IPS-20b (cell line): ENCODE measurements around the gene TLR4.

ENCODE experiments used
- H3K27ac ChIP-seq: one replicate; pipeline ENCODE4 v1.5.1; 2013; ENCODE audit warnings: low read length
- H3K27me3 ChIP-seq: 2 replicates; pipeline ENCODE4 v1.6.1; 2013; ENCODE audit warnings: mild to moderate bottlenecking, low read length, inconsistent platforms; ENCODE audit not compliant: insufficient read depth
- H3K36me3 ChIP-seq: 2 replicates; pipeline ENCODE4 v1.6.1; 2013; ENCODE audit warnings: low read depth, mild to moderate bottlenecking, inconsistent platforms, low read length, moderate library complexity; ENCODE audit not compliant: insufficient read depth
- H3K4me1 ChIP-seq: 2 replicates; pipeline ENCODE4 v1.6.1; 2013; ENCODE audit warnings: mild to moderate bottlenecking, control low read depth, inconsistent platforms, low read length, moderate library complexity; ENCODE audit not compliant: insufficient read depth
- H3K4me3 ChIP-seq: 2 replicates; pipeline ENCODE4 v1.5.1; 2013; ENCODE audit warnings: mild to moderate bottlenecking, low read length, inconsistent platforms
- H3K9ac ChIP-seq: 2 replicates; pipeline ENCODE4 v1.6.1; 2013; ENCODE audit warnings: low read depth, mild to moderate bottlenecking, inconsistent platforms, low read length, moderate library complexity
- H3K9me3 ChIP-seq: 2 replicates; pipeline ENCODE4 v1.6.1; 2013; ENCODE audit warnings: mild to moderate bottlenecking, low read depth, low read length, inconsistent platforms; ENCODE audit not compliant: insufficient read depth

Gene TLR4

DNA sequence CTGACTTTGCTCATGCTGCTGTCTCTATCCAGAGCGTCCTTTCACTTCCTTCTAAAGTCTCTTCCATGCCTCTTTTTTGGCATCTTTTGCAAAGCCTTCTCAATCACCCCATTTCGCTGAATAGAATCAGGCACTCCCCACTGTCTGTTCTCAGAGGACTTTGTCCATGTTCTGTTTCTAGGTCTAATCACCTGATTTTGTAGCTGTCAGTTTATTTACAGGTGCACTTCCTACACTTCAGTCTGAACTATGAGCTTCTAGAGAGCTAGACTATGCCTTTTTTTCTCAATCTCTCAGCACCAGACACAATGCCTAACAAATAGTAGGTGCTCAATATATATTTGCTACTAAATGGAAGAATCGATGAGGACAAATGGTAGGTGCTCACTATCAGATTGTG is 29.9 kb downstream of the TLR4 start:
- Histone ChIP-seq H3K4me3 (no peak overlapping the region), H3K9ac (no peak overlapping the region), H3K27me3 (no peaks in the 10 kb centered on the region), H3K9me3 (no peaks in the 10 kb centered on the region), H3K4me1 (no peaks in the 10 kb centered on the region), H3K27ac (no peak overlapping the region), H3K36me3 (no peaks in the 10 kb centered on the region)

DNA sequence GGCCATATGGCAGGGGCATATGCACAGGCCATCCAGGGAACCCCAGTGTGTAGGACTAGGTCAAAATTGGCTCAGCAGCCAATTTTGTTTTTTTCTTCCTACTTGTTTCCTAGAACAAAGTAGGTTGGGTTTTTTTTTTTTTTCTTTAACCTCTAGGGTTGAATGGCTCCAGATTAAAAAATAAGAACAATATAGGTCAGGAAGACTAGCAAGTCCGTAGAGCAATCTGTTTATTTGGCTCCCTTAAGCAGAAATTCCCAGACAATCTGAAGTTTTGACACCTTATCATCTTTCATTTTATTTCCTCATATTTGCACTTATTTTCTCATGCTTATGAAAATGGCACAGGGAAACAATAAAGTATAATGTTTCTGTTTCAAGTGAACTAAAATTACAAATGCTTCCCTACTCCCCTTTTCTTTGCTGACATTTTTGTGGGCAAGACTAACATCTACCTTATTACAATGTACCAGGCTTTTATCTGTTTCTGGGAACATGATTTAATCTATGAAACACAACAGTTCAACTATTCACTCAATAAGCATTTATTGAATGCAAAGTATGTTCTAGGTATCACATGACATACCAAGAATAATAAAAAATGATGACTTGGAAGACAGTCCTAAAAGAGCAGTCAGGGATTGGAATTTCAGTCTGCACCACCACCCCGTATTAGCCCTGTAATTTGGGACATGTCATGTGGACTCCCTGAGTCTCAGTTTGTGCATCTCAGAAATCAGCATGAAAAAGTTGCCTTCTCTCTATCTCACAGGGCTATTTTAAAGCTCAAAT is 30.5 kb downstream of the TLR4 start:
- H3K4me3 ChIP-seq: no peak overlapping the region
- no peak overlapping the region for H3K9ac ChIP-seq
- H3K27me3 ChIP-seq: no peaks in the 10 kb centered on the region
- 0 out of 2 replicates have a peak, but pooled peaks cover 3% of the 10 kb centered on the region for H3K4me1 ChIP-seq
- no peak overlapping the region for H3K27ac ChIP-seq
- no peaks in the 10 kb centered on the region for H3K36me3 ChIP-seq
- no peaks in the 10 kb centered on the region for H3K9me3 ChIP-seq

DNA sequence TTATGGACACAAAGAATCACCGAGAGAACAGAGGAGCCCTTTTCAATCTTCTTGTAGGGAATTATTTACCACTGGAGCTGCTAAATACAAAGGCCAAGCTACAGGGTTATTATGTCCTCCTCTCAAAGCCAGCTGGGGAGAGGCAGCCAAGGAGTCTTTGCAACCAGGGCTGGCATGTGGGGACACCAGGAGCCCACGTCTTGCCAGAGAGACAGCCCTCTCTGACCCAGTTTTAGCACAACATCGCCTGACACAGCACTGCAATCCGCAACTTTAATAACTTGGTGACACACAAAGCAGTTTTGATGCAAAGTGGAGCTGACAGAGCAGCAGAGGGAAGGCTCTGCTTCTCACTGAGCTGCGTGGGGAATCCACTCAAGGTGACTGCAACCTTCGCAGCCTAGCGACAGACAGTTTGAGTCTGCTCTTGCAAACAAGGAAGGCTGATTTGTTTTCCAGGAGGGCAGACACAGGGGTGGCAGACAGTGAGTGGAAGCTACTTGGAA is 33.6 kb downstream of the TLR4 start:
- Histone ChIP-seq H3K27ac (no peak overlapping the region), H3K36me3 (no peaks in the 10 kb centered on the region), H3K4me1 (0 out of 2 replicates have a peak, but pooled peaks cover 3% of the 10 kb centered on the region), H3K4me3 (no peak overlapping the region), H3K9me3 (no peaks in the 10 kb centered on the region), H3K27me3 (peaks cover 7% of the 10 kb centered on the region; the same call in 1 of the 2 replicates), H3K9ac (no peak overlapping the region)

DNA sequence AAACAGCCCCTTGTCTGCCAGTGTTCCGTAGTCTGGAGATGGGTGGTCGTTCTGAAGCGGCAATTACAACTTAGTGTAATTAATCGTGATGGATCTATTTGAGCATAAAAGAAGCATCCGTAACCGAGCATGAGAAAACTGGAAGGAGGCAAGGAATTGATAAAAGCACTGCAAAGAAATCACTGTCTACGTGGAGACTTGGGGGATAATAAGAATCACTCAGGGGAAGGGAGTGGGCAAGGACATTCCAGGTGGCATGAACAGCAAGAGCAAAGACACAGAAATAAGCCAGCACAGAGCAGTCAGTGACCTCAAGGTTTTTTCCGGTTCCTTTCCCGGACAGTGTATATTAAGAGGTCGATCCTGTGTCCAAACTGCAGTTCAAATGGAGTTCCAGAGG is 35.0 kb downstream of the TLR4 start:
- Histone ChIP-seq H3K9me3 (no peaks in the 10 kb centered on the region), H3K36me3 (no peaks in the 10 kb centered on the region), H3K4me3 (no peak overlapping the region), H3K27me3 (peaks cover 21% of the 10 kb centered on the region), H3K4me1 (0 out of 2 replicates have a peak, but pooled peaks cover 3% of the 10 kb centered on the region), H3K9ac (no peak overlapping the region), H3K27ac (no peak overlapping the region)

- H3K9ac ChIP-seq: no peak overlapping the region
- H3K9me3 ChIP-seq: no peaks in the 10 kb centered on the region
- no peak overlapping the region for H3K27ac ChIP-seq
- H3K27me3 ChIP-seq: peaks cover 27% of the 10 kb centered on the region
- no peak overlapping the region for H3K4me3 ChIP-seq
- no peaks in the 10 kb centered on the region for H3K36me3 ChIP-seq
- 0 out of 2 replicates have a peak, but pooled peaks cover 3% of the 10 kb centered on the region for H3K4me1 ChIP-seq
These were observed 35.6 kb downstream of the TLR4 start for GRCh38 chr9:117739624-117740347.

DNA sequence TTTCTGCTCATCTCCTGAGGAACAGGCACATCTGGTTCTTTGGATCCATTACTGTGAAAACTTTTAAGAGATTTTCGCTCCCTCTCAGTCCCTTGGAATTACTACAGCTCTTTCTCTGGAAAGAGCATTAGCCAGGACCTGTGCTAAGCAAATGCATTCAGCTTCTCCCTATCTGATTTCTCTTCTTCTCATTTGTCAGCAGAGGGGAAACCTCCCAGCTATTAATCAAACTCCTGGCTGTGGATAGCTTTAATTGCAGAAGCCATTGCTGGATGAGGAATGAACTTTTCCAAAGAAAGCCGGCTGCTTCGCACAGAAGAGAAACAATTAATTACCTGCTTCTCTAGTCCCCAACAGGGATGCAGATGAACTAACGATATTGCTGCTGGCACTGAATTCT is 37.9 kb downstream of the TLR4 start:
- Histone ChIP-seq H3K9ac (no peak overlapping the region), H3K36me3 (no peaks in the 10 kb centered on the region), H3K4me3 (no peak overlapping the region), H3K27me3 (peaks cover 42% of the 10 kb centered on the region), H3K4me1 (peaks cover 6% of the 10 kb centered on the region; the same call in 1 of the 2 replicates), H3K9me3 (no peaks in the 10 kb centered on the region), H3K27ac (no peak overlapping the region)

- Histone ChIP-seq H3K4me1 (peaks cover 6% of the 10 kb centered on the region; the same call in 1 of the 2 replicates), H3K27ac (no peak overlapping the region), H3K27me3 (peaks cover 42% of the 10 kb centered on the region), H3K4me3 (peak overlapping the region; percentile 63), H3K9ac (no peak overlapping the region), H3K36me3 (no peaks in the 10 kb centered on the region), H3K9me3 (no peaks in the 10 kb centered on the region)
These were observed 40.2 kb downstream of the TLR4 start for GRCh38 chr9:117744369-117744768.

DNA sequence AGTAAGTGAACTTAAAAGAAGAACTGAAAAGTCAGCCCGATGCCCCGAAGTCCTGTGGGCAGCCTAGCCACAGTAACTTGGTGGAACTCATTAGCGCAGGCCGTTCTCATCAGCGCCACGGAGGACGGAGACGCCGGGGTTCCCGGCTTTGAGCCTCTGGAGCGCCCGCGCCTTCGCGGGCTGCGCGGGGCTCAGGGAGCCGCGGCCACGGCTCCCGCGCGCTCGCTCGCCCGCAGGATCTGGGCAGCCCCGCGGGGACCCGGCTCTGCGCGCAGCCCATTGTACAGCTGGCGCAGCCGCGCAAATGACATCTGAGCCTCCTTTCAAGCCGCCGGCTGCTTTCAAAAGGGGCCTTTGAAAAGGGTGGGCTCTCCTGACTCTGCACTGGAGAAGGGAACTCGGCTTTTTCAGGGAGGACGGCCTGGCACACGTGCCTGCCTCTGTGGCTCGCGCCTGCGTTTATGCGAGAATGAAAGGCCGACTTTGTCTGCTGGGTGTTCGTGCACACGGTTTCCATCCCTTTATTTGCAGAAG is 40.7 kb downstream of the TLR4 start:
- Histone ChIP-seq H3K9ac (peak overlapping the region; percentile 20; the same call in 1 of the 2 replicates), H3K4me1 (peaks cover 3% of the 10 kb centered on the region; the same call in 1 of the 2 replicates), H3K27ac (no peak overlapping the region), H3K4me3 (peak overlapping the region; percentile 63), H3K9me3 (no peaks in the 10 kb centered on the region), H3K27me3 (peaks cover 42% of the 10 kb centered on the region), H3K36me3 (no peaks in the 10 kb centered on the region)

DNA sequence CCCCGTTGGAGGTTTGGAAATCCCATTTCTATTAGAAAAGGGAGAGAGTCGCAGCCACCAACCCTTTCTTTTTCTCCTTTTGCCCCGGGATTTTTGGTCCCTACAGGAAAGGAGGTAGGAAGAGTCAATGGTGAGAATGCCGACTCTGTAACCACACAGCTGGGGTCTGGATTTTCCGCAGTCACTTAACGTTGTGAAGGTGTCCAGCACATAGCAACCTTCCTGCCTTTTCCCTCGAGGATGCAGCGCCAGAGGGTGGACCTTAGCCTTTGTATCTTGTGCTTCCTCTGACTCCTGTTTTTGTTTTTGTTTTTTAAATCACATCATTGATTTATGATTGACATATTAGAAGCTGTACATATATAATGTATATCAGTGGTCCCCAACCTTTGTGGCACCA is 41.4 kb downstream of the TLR4 start:
- Histone ChIP-seq H3K27ac (no peak overlapping the region), H3K27me3 (peaks cover 42% of the 10 kb centered on the region), H3K9ac (no peak overlapping the region), H3K4me3 (peak overlapping the region; percentile 63; the same call in 1 of the 2 replicates), H3K36me3 (no peaks in the 10 kb centered on the region), H3K4me1 (peaks cover 3% of the 10 kb centered on the region; the same call in 1 of the 2 replicates), H3K9me3 (no peaks in the 10 kb centered on the region)

- H3K4me3 ChIP-seq: no peak overlapping the region
- H3K9ac ChIP-seq: no peak overlapping the region
- peaks cover 3% of the 10 kb centered on the region; the same call in 1 of the 2 replicates for H3K4me1 ChIP-seq
- no peaks in the 10 kb centered on the region for H3K36me3 ChIP-seq
- H3K27ac ChIP-seq: no peak overlapping the region
- H3K9me3 ChIP-seq: no peaks in the 10 kb centered on the region
- peaks cover 42% of the 10 kb centered on the region for H3K27me3 ChIP-seq
These were observed 42.1 kb downstream of the TLR4 start for GRCh38 chr9:117746263-117746662.

- Histone ChIP-seq H3K4me3 (no peak overlapping the region), H3K36me3 (no peaks in the 10 kb centered on the region), H3K27me3 (peaks cover 38% of the 10 kb centered on the region), H3K27ac (no peak overlapping the region), H3K9ac (no peak overlapping the region), H3K9me3 (no peaks in the 10 kb centered on the region), H3K4me1 (peaks cover 3% of the 10 kb centered on the region; the same call in 1 of the 2 replicates)
These were observed 43.3 kb downstream of the TLR4 start for GRCh38 chr9:117747386-117747970.
